Suppressor macrophage treated with lipopolysaccharide for 4 hours (primary cell): ENCODE data around the gene SPRY1.

Source experiments
- DNase-seq: peaks from one replicate; pipeline ENCODE4 v3.0.0-alpha.2; 2020

Gene SPRY1

DNA sequence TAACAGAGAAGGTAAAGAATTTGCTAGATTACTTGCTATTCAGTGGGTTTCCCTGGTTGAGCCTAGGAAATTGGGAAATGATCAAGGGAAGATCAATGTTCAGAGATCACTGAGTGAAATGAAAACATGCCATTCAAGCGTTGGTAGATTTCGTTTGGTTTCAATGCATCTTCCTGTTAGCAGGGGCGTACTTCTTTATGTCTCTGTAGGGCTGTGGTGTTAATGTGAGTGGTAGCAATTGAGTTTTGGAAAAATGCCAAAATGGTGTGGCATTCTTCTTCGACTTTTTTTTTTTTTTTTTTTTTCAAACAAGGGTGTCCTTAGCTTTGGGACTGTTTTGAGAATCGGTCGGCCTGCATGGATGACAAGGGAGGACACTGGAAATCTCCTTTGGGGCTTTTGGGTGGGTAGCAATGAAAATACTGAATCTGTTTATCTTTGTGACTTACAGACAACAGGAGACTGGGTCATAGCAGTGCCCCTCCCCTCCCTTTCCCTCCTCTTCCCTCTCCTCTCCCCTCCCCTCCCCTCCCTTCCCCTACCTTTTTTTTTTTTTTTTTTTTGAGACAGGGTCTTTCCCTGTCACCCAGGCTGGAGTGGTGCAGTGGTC is 50.4 kb downstream of the SPRY1 start:
- DNase-seq: no peak

DNA sequence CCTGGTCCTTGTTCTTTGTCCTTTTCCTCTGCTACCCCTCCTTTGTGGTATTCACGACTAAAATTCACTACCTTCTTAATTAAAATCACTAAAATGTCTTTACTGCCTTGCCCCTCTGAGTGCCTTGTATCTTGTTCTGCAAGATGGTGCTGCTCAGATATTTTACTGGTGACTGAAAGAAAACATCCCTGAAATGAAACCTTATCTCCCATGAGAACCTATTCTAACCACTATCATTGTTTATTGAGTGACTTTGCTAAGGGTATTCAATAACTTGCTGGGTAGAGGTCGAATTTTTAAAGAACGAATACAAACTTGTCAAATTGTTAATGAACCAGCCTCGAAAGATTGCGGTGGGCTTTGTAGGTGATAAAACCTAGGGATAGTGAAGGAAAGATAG is 52.8 kb downstream of the SPRY1 start:
- no peak for DNase-seq

DNA sequence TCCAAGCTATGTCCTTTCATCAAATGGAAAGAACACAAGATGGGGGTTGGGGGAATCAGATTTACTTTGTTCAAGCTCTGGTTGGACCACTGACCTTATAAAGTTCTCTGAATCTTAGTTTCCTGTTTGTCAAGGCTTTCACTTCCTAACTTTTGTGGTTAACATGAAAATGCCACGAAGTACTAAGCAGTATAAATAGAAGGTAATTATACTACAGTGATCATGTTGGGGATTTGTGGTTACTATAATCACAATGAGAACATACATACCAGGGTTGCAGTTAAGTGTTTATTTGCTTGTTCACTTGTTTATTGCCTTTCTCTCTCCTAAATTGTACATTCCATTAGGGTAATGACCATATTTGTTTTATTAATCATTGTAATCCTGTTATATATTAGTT is 53.2 kb downstream of the SPRY1 start:
- DNase-seq: peak; percentile 72

DNA sequence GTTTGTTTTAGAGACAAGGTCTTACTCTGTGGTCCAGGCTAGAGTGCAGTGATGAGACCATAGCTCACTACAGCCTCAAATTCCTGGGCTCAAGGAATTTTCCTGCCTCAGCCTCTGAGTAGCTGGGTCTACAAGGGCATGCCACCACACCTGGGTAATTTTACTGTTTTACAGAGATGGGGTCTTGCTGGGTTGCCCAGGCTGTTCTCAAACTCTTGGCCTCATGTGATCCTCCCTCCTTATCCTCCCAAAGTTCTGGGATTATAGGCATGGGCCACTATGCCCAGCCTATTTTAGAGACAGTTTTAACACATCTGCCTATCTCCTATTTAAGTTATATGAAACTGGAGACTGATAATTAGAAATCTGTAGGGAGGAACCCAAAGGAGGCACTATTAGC is 53.8 kb downstream of the SPRY1 start:
- DNase-seq: no peak

DNA sequence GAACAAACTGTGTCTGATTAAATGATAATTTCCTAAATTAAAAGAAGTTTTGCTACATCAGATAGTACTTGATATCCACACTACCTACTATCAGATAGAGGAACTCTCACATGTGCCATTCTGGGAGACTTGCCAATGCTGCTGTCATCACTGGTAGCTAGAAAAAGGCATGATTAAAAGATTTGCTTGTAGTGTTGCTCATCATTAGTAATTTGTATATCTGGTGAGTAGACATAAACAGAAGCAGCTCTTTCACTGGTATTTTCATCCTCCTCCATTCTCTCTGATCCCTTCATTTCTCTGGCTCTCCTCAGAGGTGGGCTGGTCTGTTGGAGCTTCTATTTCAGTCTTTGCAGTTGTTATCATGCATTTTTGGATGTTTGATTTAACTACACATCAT is 56.0 kb downstream of the SPRY1 start:
- DNase-seq: peak; percentile 91

DNA sequence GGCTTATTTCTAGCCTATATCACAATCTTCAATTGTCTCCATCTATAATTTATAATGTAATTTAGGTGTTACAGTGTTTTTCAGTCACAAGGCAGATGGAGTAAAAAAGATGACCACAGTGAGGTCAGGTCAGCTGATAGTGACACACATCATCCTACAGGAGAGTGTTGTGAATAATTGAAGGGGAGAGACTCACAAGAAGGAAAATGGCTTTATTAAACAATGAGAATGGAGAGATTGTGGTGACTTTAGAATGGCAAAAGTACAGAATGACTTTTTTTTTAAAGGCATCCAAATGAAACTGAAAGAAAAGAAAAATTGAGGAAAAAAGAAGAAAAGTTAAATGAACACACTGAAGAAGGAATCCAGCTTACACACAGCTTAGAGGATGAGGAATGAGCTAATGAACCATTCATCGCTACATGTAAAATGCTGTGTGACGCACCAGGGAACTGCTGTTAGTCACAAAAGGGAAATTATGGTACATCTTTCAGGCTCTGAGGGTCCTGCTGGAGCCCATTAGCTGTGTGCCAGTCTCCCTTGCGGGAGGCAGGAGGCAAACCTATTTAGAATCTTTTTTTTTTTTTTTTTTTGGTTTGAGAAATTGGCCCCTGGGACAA is 56.6 kb downstream of the SPRY1 start:
- DNase-seq: peak; percentile 53
